HG03066 (cell line): ENCODE measurements around the gene CTDSPL.

ENCODE experiments used
- ATAC-seq: cut with Tn5 transposase; IDR thresholded peaks from one replicate; pipeline ENCODE4 v1.9.1; 2021; ENCODE audit warnings: low read depth; ENCODE audit not compliant: unreplicated experiment

The CTDSPL gene

DNA sequence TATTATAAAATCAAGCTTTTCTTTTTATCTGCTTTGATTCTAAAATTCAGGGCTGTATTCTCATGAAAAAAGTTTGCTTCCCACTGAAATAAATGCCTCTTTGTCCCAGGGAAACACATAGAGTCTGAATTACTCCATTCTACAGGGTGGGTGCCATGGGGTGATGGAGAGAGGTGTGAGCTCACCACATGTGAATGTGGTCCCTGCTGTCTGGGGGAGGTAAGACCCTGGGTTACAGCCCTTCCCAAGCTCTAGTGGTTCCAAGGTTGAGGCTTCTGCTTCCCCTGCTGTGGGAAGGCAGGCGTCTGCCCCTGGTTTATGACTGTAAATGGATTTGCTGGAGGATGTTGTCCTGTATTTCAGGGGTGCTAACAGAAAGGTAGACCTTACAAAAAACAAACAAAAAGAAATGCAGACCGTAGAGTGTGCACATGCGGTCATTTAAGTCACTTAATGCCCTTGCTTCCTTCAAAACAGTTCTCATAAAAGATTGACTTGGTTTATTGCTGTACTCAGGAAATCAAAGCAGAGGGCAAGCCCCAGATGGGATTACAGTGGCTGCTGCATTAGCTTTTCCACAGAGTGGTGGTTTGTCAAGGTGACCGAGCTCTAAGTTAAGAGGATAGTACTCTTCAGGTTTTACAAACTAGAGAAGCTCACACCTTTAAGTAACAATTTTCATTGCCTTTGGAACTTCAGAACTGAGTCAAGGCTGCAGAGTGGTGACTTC is 49.2 kb downstream of the CTDSPL start:
- ATAC-seq = no peak

GRCh38 chr3:37912052-37912733 is 50.5 kb downstream of the CTDSPL start:
- ATAC-seq = no peak

- no peak for ATAC-seq
These were observed 51.8 kb downstream of the CTDSPL start for GRCh38 chr3:37913522-37913921.

GRCh38 chr3:37916685-37917084 is 55.0 kb downstream of the CTDSPL start:
- ATAC-seq = no peak

GRCh38 chr3:37918627-37919026 is 56.9 kb downstream of the CTDSPL start:
- no peak for ATAC-seq

DNA sequence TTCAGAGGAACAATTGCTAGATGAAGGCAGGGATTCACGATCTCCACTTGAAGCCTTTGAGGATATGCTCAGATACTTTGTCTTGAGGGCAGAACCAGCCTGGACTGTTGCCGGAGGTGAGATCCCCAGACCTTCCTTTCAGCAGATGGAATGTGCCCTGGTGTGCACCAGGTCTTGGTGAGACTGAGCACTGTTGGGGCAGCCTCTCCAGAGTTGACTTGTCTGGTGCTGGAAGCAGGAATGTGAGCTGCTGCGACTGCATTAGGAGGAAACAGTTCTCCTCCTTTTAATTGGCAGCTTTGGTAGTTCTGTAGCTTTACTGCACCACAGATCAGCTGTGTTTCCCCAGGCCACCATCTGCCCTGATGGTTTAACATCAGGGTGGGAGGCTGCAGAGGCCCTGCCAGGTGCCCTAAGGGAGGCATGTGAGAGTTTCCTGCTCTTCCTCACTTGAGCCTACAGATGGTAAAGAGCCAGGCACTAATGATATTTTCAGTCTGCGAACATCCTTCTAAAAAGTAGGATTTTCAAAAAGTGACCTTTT is 58.5 kb downstream of the CTDSPL start:
- ATAC-seq = no peak

DNA sequence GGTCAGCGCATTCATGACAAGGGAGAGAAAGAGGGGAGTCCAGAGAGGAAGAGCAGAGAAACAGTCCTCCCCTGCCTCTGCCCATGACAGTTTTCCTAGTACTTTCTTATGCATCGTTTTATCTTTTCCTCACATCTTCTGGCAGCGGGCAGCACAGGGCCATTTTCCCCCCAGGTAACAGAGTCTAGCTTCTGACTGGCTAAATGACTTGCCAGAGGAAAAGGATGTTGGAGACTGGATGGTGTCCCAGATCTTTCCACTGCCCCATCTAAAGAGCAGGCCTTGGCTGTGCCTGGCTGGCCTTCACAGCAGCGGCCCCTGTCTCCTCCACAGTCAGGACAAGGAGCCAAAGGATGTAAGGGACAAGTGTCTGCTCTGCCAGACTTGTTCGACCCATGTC is 59.3 kb downstream of the CTDSPL start:
- ATAC-seq = no peak

GRCh38 chr3:37922721-37923568 is 61.3 kb downstream of the CTDSPL start:
- no peak for ATAC-seq

DNA sequence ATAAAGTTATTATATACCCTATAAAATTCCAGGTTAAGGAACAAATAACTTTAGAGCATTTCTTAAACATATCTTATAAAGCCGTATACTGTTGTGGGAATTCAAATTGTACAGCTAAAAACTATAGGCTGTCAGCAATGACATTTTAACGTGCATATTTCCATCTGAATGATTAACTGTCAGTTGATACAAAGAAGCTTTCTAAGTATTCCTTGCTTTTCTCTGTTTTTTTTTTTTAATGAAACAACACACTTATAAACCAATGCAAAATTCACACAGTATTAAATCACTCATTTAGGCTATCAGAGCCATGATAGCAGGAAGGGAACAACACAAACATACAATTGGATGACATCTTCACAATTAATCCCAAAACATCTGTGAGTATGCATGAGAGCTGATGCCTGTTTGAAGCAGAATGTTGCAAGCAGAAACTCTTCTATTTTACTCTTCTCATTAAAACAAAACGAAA is 61.9 kb downstream of the CTDSPL start:
- no peak for ATAC-seq

DNA sequence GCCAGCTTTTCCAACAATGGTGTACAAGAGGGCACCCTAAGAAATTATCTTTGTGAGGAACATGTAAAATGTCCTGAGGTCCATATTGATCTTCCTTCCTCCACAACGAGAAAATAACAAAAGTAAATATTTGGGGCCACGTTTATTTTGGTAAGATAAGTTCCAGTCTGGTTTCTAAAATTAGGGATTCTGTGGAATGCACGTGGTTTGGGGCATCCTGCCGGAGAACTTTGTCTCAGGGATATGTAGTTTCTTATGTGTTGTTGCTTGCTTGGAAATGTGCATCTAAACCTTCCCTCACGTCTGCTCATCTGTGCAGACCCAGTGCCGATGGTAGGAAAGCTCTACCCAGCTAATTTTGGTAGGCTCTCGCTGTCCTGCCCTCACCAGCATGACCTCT is 62.8 kb downstream of the CTDSPL start:
- ATAC-seq = no peak

- no peak for ATAC-seq
These were observed 63.5 kb downstream of the CTDSPL start for GRCh38 chr3:37925157-37925556.

DNA sequence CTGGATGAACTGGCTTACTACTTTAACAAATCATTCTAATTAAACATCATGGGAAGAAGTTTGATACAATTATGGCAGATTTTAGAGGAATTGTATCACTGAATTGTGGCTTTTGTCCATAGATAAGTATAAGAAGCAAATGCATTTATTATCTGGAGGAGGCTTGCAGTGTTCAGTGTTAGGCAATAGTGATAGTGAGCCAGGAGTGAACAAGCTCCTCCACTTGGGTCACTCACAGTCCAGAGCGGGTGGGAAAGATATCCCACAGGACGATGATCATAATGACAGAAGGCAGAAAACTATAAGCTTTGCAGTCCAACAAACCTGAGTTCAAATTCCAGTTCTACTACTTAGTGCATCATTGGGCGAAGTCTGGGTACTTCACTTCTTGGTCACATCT is 64.9 kb downstream of the CTDSPL start:
- ATAC-seq = no peak

- ATAC-seq = no peak
These were observed 68.8 kb downstream of the CTDSPL start for GRCh38 chr3:37930495-37930894.

- no peak for ATAC-seq
These were observed 70.8 kb downstream of the CTDSPL start for GRCh38 chr3:37932505-37932904.

DNA sequence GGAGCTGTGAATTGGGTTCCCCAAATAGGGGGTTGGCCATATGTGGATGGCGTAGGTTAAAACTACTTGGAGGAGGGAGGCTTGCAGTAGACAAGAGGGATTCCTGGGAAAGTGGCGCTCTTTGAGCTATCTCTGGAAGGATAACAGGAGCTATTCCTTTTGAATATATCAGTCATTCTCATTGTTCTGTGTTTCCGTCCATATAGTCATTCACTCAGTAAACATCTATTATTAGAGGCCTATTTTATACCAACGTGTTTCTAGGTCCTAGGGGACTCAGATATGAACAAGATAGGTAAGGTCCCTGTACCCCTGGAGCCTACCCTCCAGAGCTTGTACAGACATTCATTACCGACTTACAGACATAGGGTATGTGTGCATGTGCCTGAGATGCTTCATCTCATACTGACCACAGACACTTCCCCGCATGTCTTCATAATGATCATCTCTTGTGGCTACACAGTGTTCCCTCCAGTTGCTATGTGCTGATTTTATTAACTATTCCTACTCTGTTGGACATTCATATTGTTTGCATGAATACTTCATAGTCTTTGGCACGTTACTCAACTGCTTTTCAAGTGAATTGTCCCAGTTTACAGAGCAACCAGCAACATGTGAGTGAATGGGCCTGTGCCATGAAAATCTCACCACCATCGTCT is 73.1 kb downstream of the CTDSPL start:
- no peak for ATAC-seq

DNA sequence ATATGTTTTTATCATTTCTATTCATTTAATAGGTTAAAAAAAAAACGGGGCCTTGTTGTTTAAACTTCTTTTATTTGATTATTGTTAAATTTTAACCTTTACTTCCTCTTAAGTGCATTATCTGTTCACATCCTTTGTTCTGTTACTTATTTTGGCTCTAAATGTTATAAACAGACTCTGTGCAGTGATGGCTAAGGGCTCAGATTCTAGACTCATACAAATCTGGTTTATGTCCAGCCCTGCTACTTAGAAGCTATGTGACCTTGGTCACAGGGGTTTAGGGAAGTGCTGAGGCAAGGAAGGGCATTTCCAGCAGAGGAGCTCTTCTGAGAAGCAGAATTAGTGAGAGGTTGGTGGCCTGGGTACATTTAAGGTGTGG is 73.6 kb downstream of the CTDSPL start:
- ATAC-seq = no peak

DNA sequence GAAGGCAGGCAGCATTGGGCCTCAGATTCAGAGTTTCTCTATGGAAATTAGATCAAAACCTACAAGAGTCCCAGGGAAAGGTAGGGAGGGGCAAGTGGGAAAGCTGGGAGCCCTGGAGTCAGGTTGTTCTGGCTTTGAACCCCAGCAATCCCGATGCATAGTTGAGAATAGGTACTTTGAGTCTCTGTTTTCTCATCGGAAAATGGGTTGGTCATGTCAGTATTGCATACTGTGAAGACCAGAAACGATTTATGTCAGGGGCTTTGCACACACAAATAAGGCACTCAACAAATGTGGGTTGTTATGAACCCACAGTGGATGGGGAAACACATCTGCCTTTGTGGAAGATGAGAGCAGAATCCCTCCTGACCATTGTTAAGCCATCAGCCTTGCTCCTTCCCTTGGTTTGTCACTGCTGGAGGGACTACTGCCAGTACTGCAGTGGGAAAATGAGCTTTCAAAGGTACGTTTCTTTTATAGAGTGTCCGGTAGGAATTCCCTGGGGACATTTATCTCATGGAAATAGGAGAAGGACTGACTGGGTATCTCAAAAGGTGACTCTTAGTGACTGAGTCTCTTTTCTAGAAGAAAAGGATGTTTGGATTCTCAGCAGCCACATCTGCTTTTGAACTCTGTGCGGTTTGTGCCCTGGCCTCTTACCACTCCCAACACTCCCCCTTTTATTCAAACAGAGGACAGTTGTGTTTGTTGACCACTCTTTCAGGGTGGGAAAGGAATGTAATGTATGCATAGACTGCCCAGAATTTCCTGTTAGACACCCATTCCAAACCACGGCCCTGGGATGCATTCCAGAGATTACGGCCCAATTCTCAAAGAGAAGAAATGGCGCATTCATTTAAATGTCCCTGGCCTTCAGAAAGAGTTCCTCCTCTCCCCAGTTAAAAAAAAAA is 74.3 kb downstream of the CTDSPL start:
- no peak for ATAC-seq

DNA sequence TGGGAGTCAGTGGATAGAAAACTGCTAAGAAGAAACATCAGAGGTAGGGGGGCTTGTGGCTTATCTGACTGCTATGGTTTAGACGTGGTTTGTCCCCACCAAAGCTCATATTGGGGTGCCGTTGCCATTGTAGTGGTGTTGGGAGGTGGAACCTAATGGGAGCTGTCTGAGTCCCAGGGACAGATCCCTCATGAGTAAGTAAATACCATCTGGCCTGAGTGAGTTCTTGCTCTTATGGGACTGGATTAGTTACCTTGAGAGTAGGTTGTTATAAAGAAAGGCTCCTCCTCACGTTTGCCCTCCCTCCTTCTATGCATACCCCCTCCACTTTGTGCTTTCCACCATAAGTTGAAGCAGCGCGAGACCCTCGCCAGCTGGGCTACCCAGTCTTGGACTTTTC is 75.5 kb downstream of the CTDSPL start:
- ATAC-seq = no peak

GRCh38 chr3:37938011-37938410 is 76.3 kb downstream of the CTDSPL start:
- no peak for ATAC-seq
